Right lobe of liver (tissue), 6 donors: ENCODE results near the gene ZCCHC14. TPM values are rescaled to one million over a fixed set of nuclear protein-coding genes. Genes with fewer than 3 reads are reported as not detected.

Experiments
- ATAC-seq, 4 donors: fragments of 200-7000 bp; cut with Tn5 transposase; one replicate each; pipeline ENCODE4 v1.9.1; 2020; ENCODE audit warnings: mild to moderate bottlenecking in 4 of 4, moderate library complexity in 4 of 4
- DNase-seq, 3 donors: peaks; one replicate each; pipeline ENCODE4 v3.0.0-alpha.2; 2020
- H3K27ac ChIP-seq, 3 donors: fragments of 200-600 bp; one replicate each; pipeline ENCODE4 v1.8.0; 2022
- H3K27me3 ChIP-seq, 2 donors: fragments of 200-600 bp; one replicate each; pipeline ENCODE4 v1.8.0; 2022
- H3K36me3 ChIP-seq, 4 donors: fragments of 200-600 bp; sonication (generic) in 1 of 4; one replicate each; pipeline versions ENCODE4 v1.5.1 to v1.8.0; 2017 to 2022; ENCODE audit warnings: control low read depth in 1 of 4
- H3K4me1 ChIP-seq, 4 donors: fragments of 200-600 bp; sonication (generic) in 1 of 4; one replicate each; pipeline versions ENCODE4 v1.5.1 to v1.8.0; 2017 to 2022; ENCODE audit warnings: control low read depth in 1 of 4
- H3K4me3 ChIP-seq, 3 donors: fragments of 200-600 bp; one replicate each; pipeline ENCODE4 v1.8.0; 2022
- H3K9me3 ChIP-seq, 4 donors: fragments of 200-600 bp; sonication (generic) in 1 of 4; one replicate each; pipeline versions ENCODE4 v1.5.1 to v1.8.0; 2017 to 2022; ENCODE audit warnings: control low read depth in 1 of 4
- CTCF ChIP-seq, 4 donors: fragments of 200-600 bp in 3 of 4; fragments of 450-650 bp in 1 of 4; IDR thresholded peaks; one replicate each; pipeline versions ENCODE4 v1.5.1 to v1.8.0; 2016 to 2022; ENCODE audit warnings: antibody characterized with exemption in 4 of 4, mild to moderate bottlenecking in 2 of 4
- POLR2A ChIP-seq: fragments of 450-650 bp; IDR thresholded peaks from one replicate; pipeline ENCODE4 v1.6.1; 2017; ENCODE audit warnings: antibody characterized with exemption, mild to moderate bottlenecking
- WGBS: methylation state at CpG from one replicate; pipeline ENCODE4 v1.1.6; 2018; ENCODE audit warnings: low coverage, low lambda C conversion rate; ENCODE audit not compliant: insufficient coverage; ENCODE audit errors: missing lambda C conversion rate; 5-methylcytosine and 5-hydroxymethylcytosine counted together
- intact Hi-C, 2 donors: fragments of 100-400 bp; cut with DNase I; formaldehyde crosslinking; loops; one replicate each; pipeline versions ENCODE4 v1.11.2 to v1.14.1; 2022
- total RNA-seq, 6 experiments: library from RNA; depleted of rRNA in 2 of 6; stranded (reverse); fragments of >200 nt in 2 of 6; fragmentation: NEBNext Ultra II Directional in 3 of 6; extraction: Animal tissue kit (Norgen Biotek cat#: 25700) in 3 of 6; gene quantifications; one replicate each; pipeline versions ENCODE4 v1.1.0 to v1.2.4, GENCODE V29; 2016 to 2023
- donor health status: DM: no; HTN: yes; CAD: no.
- donor health status: DM: no; HTN: no; CAD: no.
- donor health status: DM: no; HTN: no; CAD: no.
- donor health status: DM: no; HTN: yes; CAD: no.
- donor health status: DM: no; HTN: yes; CAD: no.

The ZCCHC14 gene
- total RNA-seq, 6 experiments from 2014 or later, result 12.6 to 26.5 (median 17.7) TPM

GRCh38 chr16:87371261-87371866 is 121.5 kb downstream of the ZCCHC14 start:
- Histone ChIP-seq H3K27me3 (no peaks in the 10 kb centered on the region), H3K36me3 (peaks cover 0 to 5% (median 0%) of the 10 kb centered on the region in 4 donors), H3K4me1 (peaks cover 0 to 11% (median 5%) of the 10 kb centered on the region in 4 donors), H3K27ac (no peak overlapping the region), H3K4me3 (no peak overlapping the region), H3K9me3 (no peaks in the 10 kb centered on the region)
- TF ChIP-seq POLR2A, result no peak
- no peak for TF ChIP-seq CTCF (IDR thresholded peaks at IDR 0.05)
- ATAC-seq (no peak), DNase-seq (peak in 1 of 3 donors; percentile 35)
- intact Hi-C loops, result loop anchor here (10.0 kb wide), 1 partner anchor 47 kb away; no protein-coding TSS in a partner anchor
- WGBS, result 78% methylated on average over 13 of the region's 20 CpGs

GRCh38 chr16:87369796-87370719 is 122.8 kb downstream of the ZCCHC14 start:
- Histone ChIP-seq H3K4me1 (peaks cover 0 to 3% (median 0%) of the 10 kb centered on the region in 4 donors), H3K27me3 (no peaks in the 10 kb centered on the region), H3K36me3 (peaks cover 0 to 5% (median 0%) of the 10 kb centered on the region in 4 donors), H3K9me3 (no peaks in the 10 kb centered on the region), H3K4me3 (no peak overlapping the region), H3K27ac (no peak overlapping the region)
- intact Hi-C loops, result loop anchor here (10.0 kb wide), 1 partner anchor 45 kb away; no protein-coding TSS in a partner anchor
- TF ChIP-seq POLR2A (no peak), CTCF (IDR thresholded peaks at IDR 0.05) (no peak)
- peak in 1 of 3 donors; percentile 45 for DNase-seq
- WGBS, result 87% methylated on average over 3 of the region's 16 CpGs
- peak; percentile 22 to 60 (median 44) for ATAC-seq

- no peak for ATAC-seq
- H3K36me3 ChIP-seq, result peaks cover 0 to 5% (median 0%) of the 10 kb centered on the region in 4 donors
- TF ChIP-seq CTCF (IDR thresholded peaks at IDR 0.05) (no peak), POLR2A (no peak)
- intact Hi-C loops, result no loop called here
- H3K9me3 ChIP-seq, result no peaks in the 10 kb centered on the region
- no peak overlapping the region for H3K4me3 ChIP-seq
- no peaks in the 10 kb centered on the region for H3K27me3 ChIP-seq
- WGBS, result 85% methylated on average over 10 of the region's 14 CpGs
- peak in 1 of 3 donors; percentile 13 for DNase-seq
- peaks cover 0 to 5% (median 2%) of the 10 kb centered on the region in 4 donors for H3K4me1 ChIP-seq
- no peak overlapping the region for H3K27ac ChIP-seq
Measured at GRCh38 chr16:87369117-87369765, 123.6 kb downstream of the ZCCHC14 start.

GRCh38 chr16:87368029-87368770 is 124.6 kb downstream of the ZCCHC14 start:
- ATAC-seq (peak in 1 of 4 donors; percentile 7), DNase-seq (no peak)
- H3K36me3 ChIP-seq, result peaks cover 0 to 5% (median 0%) of the 10 kb centered on the region in 4 donors
- TF ChIP-seq CTCF (IDR thresholded peaks at IDR 0.05) (no peak), POLR2A (no peak)
- no peak overlapping the region for H3K27ac ChIP-seq
- intact Hi-C loops, result no loop called here
- 42% methylated on average over 5 of the region's 5 CpGs for WGBS
- H3K27me3 ChIP-seq, result no peaks in the 10 kb centered on the region
- H3K4me1 ChIP-seq, result peaks cover 0 to 16% (median 2%) of the 10 kb centered on the region in 4 donors
- H3K9me3 ChIP-seq, result no peaks in the 10 kb centered on the region
- H3K4me3 ChIP-seq, result no peak overlapping the region
